Immature natural killer cell (primary cell): ENCODE measurements around the gene PTPN3. TPM values are rescaled to one million over a fixed set of nuclear protein-coding genes. Genes with fewer than 3 reads are reported as not detected.
A peak's percentile ranks its signal among the peaks of the same experiment; 100 is the strongest.
"Not testable (repeated sequence)": the region's sequence is repeated elsewhere in the genome, so short reads cannot be mapped to it uniquely, and the experiment has no call there.

ENCODE experiments used
- DNase-seq, 3 donors: peaks; one replicate each; pipeline ENCODE4 v3.0.0; 2022; ENCODE audit warnings: mixed read lengths in 1 of 3
- H3K27ac Mint-ChIP-seq, 6 donors: one replicate each; pipeline ENCODE4 v1.8.0; 2020; ENCODE audit warnings: mixed read lengths in 6 of 6, mild to moderate bottlenecking in 5 of 6, inconsistent platforms in 4 of 6, moderate library complexity in 3 of 6
- H3K27me3 Mint-ChIP-seq, 3 donors: one replicate each; pipeline ENCODE4 v1.8.0; 2020 to 2021; ENCODE audit warnings: low read depth in 3 of 3, mild to moderate bottlenecking in 3 of 3, mixed read lengths in 3 of 3, moderate library complexity in 3 of 3, inconsistent platforms in 1 of 3
- H3K36me3 Mint-ChIP-seq, 3 donors: one replicate each; pipeline ENCODE4 v1.8.0; 2020; ENCODE audit warnings: mixed read lengths in 3 of 3, inconsistent platforms in 2 of 3, mild to moderate bottlenecking in 2 of 3
- H3K4me1 Mint-ChIP-seq, 2 donors: one replicate each; pipeline ENCODE4 v1.8.0; 2020; ENCODE audit warnings: inconsistent platforms in 2 of 2, mild to moderate bottlenecking in 2 of 2, mixed read lengths in 2 of 2, moderate library complexity in 1 of 2
- H3K4me3 Mint-ChIP-seq, 5 donors: one replicate each; pipeline ENCODE4 v1.8.0; 2020; ENCODE audit warnings: mild to moderate bottlenecking in 5 of 5, mixed read lengths in 5 of 5, inconsistent platforms in 3 of 5, moderate library complexity in 3 of 5
- H3K9me3 Mint-ChIP-seq, 6 donors: one replicate each; pipeline ENCODE4 v1.8.0; 2020; ENCODE audit warnings: mild to moderate bottlenecking in 6 of 6, mixed read lengths in 6 of 6, inconsistent platforms in 4 of 6, moderate library complexity in 3 of 6
- polyA plus RNA-seq, 3 donors: library from polyadenylated mRNA; unstranded; fragments of 300-500 nt; fragmentation: Illumina TruSeq; gene quantifications; one replicate each; pipeline ENCODE4 v1.2.3, GENCODE V29; 2021

The PTPN3 gene
- not detected for polyA plus RNA-seq

GRCh38 chr9:109498195-109499092 lies at the start of gene PTPN3:
Gene PTPN3, minus strand, starts transcription at chr9:109498307. Its CDS starts 34,873 bp downstream, at chr9:109463434.
- H3K36me3 Mint-ChIP-seq: peaks cover 0 to 6% (median 4%) of the 10 kb centered on the region in 3 donors
- DNase-seq: no peak

GRCh38 chr9:109544954-109545353 lies 46.8 kb upstream of the PTPN3 start:
- not testable (repeated sequence) for DNase-seq, H3K4me1 Mint-ChIP-seq, H3K27ac Mint-ChIP-seq, H3K27me3 Mint-ChIP-seq, H3K36me3 Mint-ChIP-seq, H3K4me3 Mint-ChIP-seq
- H3K9me3 Mint-ChIP-seq: peaks cover 4 to 28% (median 6%) of the 10 kb centered on the region in 6 donors

More at GRCh38 chr9:109498195-109499092, at the start of gene PTPN3:
- no peak within 1 kb of the TSS for H3K27ac Mint-ChIP-seq
- peak within 1 kb of the TSS in 1 of 5 donors; percentile 14 for H3K4me3 Mint-ChIP-seq
- H3K27me3 Mint-ChIP-seq: peaks cover 11 to 31% (median 23%) of the 10 kb centered on the region in 3 donors
- peaks cover 0 to 7% (median 4%) of the 10 kb centered on the region in 6 donors for H3K9me3 Mint-ChIP-seq
- no peaks in the 10 kb centered on the region for H3K4me1 Mint-ChIP-seq

- Mint-ChIP-seq H3K9me3 (peaks cover 4 to 12% (median 7%) of the 10 kb centered on the region in 6 donors), H3K27me3 (peaks cover 4 to 9% (median 5%) of the 10 kb centered on the region in 3 donors), H3K36me3 (no peaks in the 10 kb centered on the region), H3K4me1 (no peaks in the 10 kb centered on the region), H3K4me3 (no peak overlapping the region), H3K27ac (no peak overlapping the region)
- no peak for DNase-seq
These were observed 44.8 kb upstream of the PTPN3 start for GRCh38 chr9:109542922-109543321.

DNA sequence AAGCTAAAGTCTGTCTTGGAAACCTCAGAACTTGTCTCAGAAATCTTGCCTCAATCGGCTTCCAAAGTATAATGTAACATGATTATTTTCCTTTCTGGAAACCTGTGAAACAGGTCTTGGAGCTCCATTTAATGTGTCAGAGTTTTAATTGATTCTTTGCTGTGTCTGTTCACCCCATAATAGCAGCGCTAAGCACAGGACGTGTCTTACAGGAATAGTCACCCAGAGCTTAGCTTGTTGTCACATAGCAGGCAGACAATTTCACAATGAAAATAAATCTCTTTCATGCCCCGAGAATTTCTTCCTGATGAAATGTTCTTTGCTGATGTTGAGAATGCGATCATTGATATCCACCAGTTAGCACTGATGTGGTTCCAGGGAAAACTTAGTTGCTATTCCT lies 40.2 kb upstream of the PTPN3 start:
- Mint-ChIP-seq H3K36me3 (no peaks in the 10 kb centered on the region), H3K9me3 (peaks cover 0 to 4% (median under 1%) of the 10 kb centered on the region in 6 donors), H3K27me3 (peaks cover 2 to 5% (median 3%) of the 10 kb centered on the region in 3 donors), H3K4me3 (no peak overlapping the region), H3K27ac (no peak overlapping the region), H3K4me1 (no peaks in the 10 kb centered on the region)
- no peak for DNase-seq

DNA sequence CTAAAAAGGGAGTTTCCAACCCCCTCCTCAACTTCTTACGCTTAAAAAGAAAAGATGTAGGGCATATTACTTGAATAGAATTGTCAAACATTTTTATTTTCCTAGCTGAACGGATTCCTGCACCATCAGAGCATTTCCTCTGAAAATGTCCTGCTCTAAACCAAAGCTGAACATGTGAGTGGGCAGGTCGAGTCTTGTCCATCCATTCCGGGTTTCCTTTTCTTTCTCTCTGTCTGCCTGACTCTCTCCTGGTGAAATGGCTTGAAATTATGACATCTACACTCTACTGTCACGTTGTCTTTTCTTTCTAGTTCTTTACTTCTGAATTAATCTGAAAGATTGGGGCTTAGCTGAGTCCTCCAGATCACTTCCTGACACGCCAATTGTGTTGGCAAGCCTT lies 39.2 kb upstream of the PTPN3 start:
- no peak overlapping the region for H3K4me3 Mint-ChIP-seq
- peaks cover 2 to 5% (median 3%) of the 10 kb centered on the region in 3 donors for H3K27me3 Mint-ChIP-seq

GRCh38 chr9:109536859-109537258 lies 38.8 kb upstream of the PTPN3 start:
- Mint-ChIP-seq H3K27ac (no peak overlapping the region), H3K4me1 (no peaks in the 10 kb centered on the region), H3K4me3 (no peak overlapping the region), H3K27me3 (peaks cover 2 to 5% (median 3%) of the 10 kb centered on the region in 3 donors), H3K9me3 (peaks cover 0 to 4% (median under 1%) of the 10 kb centered on the region in 6 donors), H3K36me3 (no peaks in the 10 kb centered on the region)
- DNase-seq: no peak

More for the DNA sequence above, 39.2 kb upstream of the PTPN3 start:
- Mint-ChIP-seq H3K27ac (no peak overlapping the region), H3K36me3 (no peaks in the 10 kb centered on the region), H3K9me3 (peaks cover 0 to 4% (median under 1%) of the 10 kb centered on the region in 6 donors), H3K4me1 (no peaks in the 10 kb centered on the region)
- no peak for DNase-seq

DNA sequence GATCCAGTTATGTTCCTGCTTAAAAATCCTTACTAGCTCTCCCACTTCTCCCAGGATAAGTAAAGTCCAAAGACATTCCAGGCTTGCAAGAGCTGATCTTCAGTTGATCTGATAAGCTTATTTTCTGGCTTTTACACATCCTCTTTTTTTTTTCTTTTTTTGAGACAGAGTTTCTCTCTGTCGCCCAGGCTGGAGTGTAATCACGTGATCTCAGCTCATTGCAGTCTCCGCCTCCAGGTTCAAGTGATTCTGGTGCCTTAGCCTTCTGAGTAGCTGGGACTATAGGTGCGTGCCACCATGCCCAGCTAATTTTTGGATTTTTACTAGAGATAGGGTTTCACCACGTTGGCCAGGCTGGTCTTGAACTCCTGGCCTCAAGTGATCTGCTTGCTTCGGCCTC lies 37.3 kb upstream of the PTPN3 start:
- Mint-ChIP-seq H3K27me3 (peaks cover 3 to 5% (median 3%) of the 10 kb centered on the region in 3 donors), H3K4me3 (no peak overlapping the region), H3K4me1 (no peaks in the 10 kb centered on the region), H3K9me3 (peaks cover 0 to 3% (median under 1%) of the 10 kb centered on the region in 6 donors), H3K36me3 (no peaks in the 10 kb centered on the region), H3K27ac (no peak overlapping the region)
- DNase-seq: no peak

DNA sequence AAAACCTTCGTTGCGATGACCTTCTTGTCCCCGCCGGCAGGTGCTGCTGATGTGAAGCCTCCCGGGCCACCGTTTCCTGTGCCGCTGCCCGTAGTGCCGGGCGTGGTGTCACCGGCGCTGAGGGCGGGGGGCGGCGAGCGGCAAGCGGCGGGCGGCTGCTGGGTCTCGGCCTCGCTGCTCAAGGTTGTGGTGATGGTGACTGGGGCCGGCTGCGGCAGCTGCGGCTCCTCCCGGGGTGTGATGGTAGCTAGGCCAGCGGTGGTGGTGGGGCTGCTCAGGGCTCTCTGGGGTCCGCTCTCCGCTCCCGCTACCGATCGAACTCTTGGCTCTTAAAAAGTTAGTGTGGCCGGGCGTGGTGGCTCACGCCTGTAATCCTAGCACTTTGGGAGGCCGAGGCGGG lies 36.0 kb upstream of the PTPN3 start:
- no peaks in the 10 kb centered on the region for H3K4me1 Mint-ChIP-seq
- H3K27ac Mint-ChIP-seq: no peak overlapping the region
- no peak overlapping the region for H3K4me3 Mint-ChIP-seq
- H3K36me3 Mint-ChIP-seq: no peaks in the 10 kb centered on the region
- peaks cover 0 to 2% (median 0%) of the 10 kb centered on the region in 6 donors for H3K9me3 Mint-ChIP-seq
- H3K27me3 Mint-ChIP-seq: peaks cover 0 to 6% (median 2%) of the 10 kb centered on the region in 3 donors
- DNase-seq: no peak

GRCh38 chr9:109532652-109533051 lies 34.5 kb upstream of the PTPN3 start:
- H3K4me3 Mint-ChIP-seq, H3K27ac Mint-ChIP-seq, H3K9me3 Mint-ChIP-seq: not testable (repeated sequence)

DNA sequence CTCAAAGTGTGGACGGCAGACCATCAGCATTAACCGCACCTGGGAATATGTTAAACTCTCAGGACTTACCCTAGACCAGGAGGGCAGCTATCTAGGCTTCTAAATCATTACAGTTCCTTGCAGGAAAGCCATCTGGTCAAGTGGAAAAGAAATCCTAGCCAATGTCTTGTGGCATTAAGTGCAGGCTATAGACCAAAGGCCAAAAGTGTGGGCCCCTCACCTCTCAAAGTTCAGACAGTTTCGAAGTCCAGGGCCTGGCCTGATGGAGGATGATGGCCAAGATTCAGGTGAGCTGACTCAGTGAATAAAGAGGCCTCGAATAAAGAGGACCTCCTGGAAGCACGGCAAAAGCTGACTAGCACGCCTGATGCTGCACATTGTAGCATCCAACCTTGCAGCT lies 24.0 kb upstream of the PTPN3 start:
- Mint-ChIP-seq H3K4me1 (no peaks in the 10 kb centered on the region), H3K36me3 (no peaks in the 10 kb centered on the region), H3K27me3 (peaks cover 0 to 2% (median 0%) of the 10 kb centered on the region in 3 donors), H3K9me3 (no peaks in the 10 kb centered on the region), H3K27ac (no peak overlapping the region), H3K4me3 (no peak overlapping the region)
- DNase-seq: no peak

More at GRCh38 chr9:109532652-109533051, 34.5 kb upstream of the PTPN3 start:
- not testable (repeated sequence) for DNase-seq, H3K36me3 Mint-ChIP-seq, H3K4me1 Mint-ChIP-seq, H3K27me3 Mint-ChIP-seq

DNA sequence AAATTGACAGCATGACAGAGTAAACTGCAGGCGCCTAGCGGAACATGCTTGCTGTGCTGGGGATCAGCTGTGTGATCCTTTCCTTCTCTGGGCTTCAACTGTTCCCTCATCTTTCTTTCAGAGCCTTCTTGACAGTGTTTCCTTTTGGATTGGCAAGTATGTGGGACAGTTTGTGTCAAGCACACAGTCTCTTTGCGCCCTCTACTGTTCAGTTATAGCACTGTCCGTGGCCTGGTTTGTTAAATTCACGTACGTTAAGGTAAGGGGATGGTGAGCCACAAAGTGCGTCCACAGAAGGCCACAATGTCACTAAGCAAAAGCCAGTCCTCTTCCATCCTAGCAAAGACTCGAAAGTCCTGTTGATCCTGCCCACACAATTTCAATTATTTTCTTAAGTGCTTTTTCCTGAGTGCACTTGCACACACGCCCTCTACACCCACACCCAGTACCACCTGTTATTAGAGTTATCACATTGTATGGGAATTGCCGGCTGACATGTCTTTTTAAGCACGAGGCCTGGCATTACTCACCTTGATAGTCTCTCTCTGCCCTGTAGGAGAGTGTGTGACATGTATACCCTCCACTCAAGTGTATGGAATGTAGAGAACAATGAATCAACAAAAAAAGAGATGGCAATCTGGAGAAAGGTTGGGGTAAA lies 22.5 kb upstream of the PTPN3 start:
- Mint-ChIP-seq H3K36me3 (no peaks in the 10 kb centered on the region), H3K27me3 (peaks cover 0 to 3% (median 3%) of the 10 kb centered on the region in 3 donors), H3K9me3 (no peaks in the 10 kb centered on the region), H3K4me1 (no peaks in the 10 kb centered on the region), H3K27ac (no peak overlapping the region), H3K4me3 (no peak overlapping the region)
- no peak for DNase-seq

- no peak for DNase-seq
- no peaks in the 10 kb centered on the region for H3K36me3 Mint-ChIP-seq
- no peaks in the 10 kb centered on the region for H3K9me3 Mint-ChIP-seq
- H3K27ac Mint-ChIP-seq: no peak overlapping the region
- no peaks in the 10 kb centered on the region for H3K4me1 Mint-ChIP-seq
- H3K4me3 Mint-ChIP-seq: no peak overlapping the region
- H3K27me3 Mint-ChIP-seq: peaks cover 0 to 4% (median 3%) of the 10 kb centered on the region in 3 donors
These were observed 21.3 kb upstream of the PTPN3 start for GRCh38 chr9:109519366-109519765.

DNA sequence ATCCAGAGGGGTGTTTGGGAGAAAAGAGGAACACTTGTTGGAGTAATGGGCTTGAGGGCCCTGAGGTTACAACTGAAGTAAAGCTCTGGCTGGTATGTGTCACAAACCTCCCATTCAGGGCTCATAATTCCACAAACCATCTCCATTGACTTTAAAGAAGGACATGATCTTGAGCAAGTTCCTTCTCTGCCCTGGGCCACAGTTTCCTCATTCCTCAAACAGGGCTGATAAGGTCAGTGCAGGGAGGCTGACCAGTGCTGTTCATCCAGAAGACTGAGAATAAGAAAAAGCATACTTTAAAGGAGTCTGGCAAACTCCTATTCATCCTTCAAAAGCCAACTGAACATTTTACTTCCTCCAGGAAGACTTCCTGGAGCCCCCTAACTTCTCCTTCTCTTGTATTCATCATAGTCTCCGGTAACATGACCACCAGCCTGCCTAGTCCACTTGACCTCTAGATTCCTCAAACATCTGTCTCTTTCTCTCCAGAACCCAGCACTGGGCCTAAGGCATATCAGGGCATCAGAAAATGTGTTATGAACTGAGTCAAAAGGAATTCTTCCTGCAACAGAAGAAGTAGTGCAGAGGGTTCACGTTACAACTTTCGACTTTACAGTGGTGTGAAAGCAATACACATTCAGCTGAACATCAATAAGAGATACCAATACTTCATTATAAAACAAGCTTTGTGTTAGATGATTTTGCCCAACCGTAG lies 20.7 kb upstream of the PTPN3 start:
- Mint-ChIP-seq H3K4me1 (no peaks in the 10 kb centered on the region), H3K27ac (no peak overlapping the region), H3K9me3 (no peaks in the 10 kb centered on the region), H3K27me3 (peaks cover 0 to 4% (median 3%) of the 10 kb centered on the region in 3 donors), H3K4me3 (no peak overlapping the region), H3K36me3 (no peaks in the 10 kb centered on the region)
- DNase-seq: no peak
